A549 (cell line): Measurements from ENCODE around the gene ETV3L.
A peak's percentile ranks its signal among the peaks of the same experiment; 100 is the strongest.

Experiments
- CHD2 ChIP-seq: fragments of 150-350 bp; IDR thresholded peaks from 2 replicates; pipeline ENCODE4 v1.6.1; 2014; ENCODE audit warnings: low read length; ENCODE audit not compliant: partially characterized antibody
- CTCF ChIP-seq: fragments of >200 bp; sonication (Bioruptor Twin); formaldehyde crosslinking; IDR thresholded peaks from 3 replicates; pipeline ENCODE4 v1.5.1; 2016
- E2F6 ChIP-seq: IDR thresholded peaks from 2 replicates; pipeline ENCODE4 v1.6.1; 2012; ENCODE audit warnings: low read depth, borderline replicate concordance
- HOXA7 ChIP-seq: fragments of 250-450 bp; sonication (Bioruptor Pico); IDR thresholded peaks from 2 replicates; pipeline ENCODE4 v1.5.0; 2020; ENCODE audit warnings: mild to moderate bottlenecking, moderate library complexity
- JUN ChIP-seq, 2 experiments: fragments of >200 bp; sonication (Bioruptor Twin); formaldehyde crosslinking; IDR thresholded peaks; 2 replicates in 1 of 2; 3 replicates in 1 of 2; pipeline ENCODE4 v1.6.1; 2016 to 2017
- KDM1A ChIP-seq: fragments of 200-600 bp; sonication (generic); IDR thresholded peaks from 2 replicates; pipeline ENCODE4 v1.6.1; 2016; ENCODE audit warnings: low read depth, mild to moderate bottlenecking
- KDM5A ChIP-seq: fragments of 200-600 bp; sonication (generic); IDR thresholded peaks from 2 replicates; pipeline ENCODE4 v1.6.1; 2016; ENCODE audit warnings: antibody characterized with exemption, mild to moderate bottlenecking
- MAFK ChIP-seq: fragments of 450-650 bp; IDR thresholded peaks from 2 replicates; pipeline ENCODE4 v1.6.1; 2014; ENCODE audit not compliant: partially characterized antibody
- MAX ChIP-seq: IDR thresholded peaks from 2 replicates; pipeline ENCODE4 v1.6.1; 2012
- MYC ChIP-seq: IDR thresholded peaks from 2 replicates; pipeline ENCODE4 v1.6.1; 2012; ENCODE audit warnings: mild to moderate bottlenecking, inconsistent platforms, low read length, improper control_type of control experiment, borderline replicate concordance
- POLR2A ChIP-seq: IDR thresholded peaks from 2 replicates; pipeline ENCODE4 v1.6.1; 2012; ENCODE audit warnings: mild to moderate bottlenecking, low read length
- TP53 ChIP-seq: fragments of 250-450 bp; sonication (Bioruptor Pico); IDR thresholded peaks from 2 replicates; pipeline ENCODE4 v1.5.0; 2021; ENCODE audit warnings: mild to moderate bottlenecking, moderate library complexity
- USF2 ChIP-seq: fragments of 450-650 bp; IDR thresholded peaks from 2 replicates; pipeline ENCODE4 v1.6.1; 2014; ENCODE audit warnings: antibody characterized with exemption
- ZC3H11A ChIP-seq: fragments of 450-650 bp; IDR thresholded peaks from 2 replicates; pipeline ENCODE4 v1.6.1; 2014; ENCODE audit warnings: antibody characterized with exemption, mild to moderate bottlenecking

GRCh38 chr1:157073944-157074685 is 25.5 kb downstream of the ETV3L start:
- TF ChIP-seq KDM5A (no peak), MYC (no peak), POLR2A (no peak), TP53 (CRISPR knock-in tag) (no peak), CTCF (peak; percentile 47), ZC3H11A (no peak), KDM1A (no peak), HOXA7 (no peak), JUN (IDR thresholded peaks at IDR 0.05) (no peak), CHD2 (no peak), USF2 (peak; percentile 41; the same call in 1 of the 2 replicates), MAX (peak; percentile 74), E2F6 (peak; percentile 69; the same call in 1 of the 2 replicates), MAFK (no peak)
